ENCODE results near the gene RASGRF1. TPM values are rescaled to one million over a fixed set of nuclear protein-coding genes. Genes with fewer than 3 reads are reported as not detected.

The RASGRF1 gene
- total and polyA plus RNA-seq, 10 donors, result 0.50 to 3.4 (median 1.8) TPM

GRCh38 chr15:78990278-78990677 is 100.3 kb downstream of the RASGRF1 start:
- no peaks in the 10 kb centered on the region for H3K36me3 ChIP-seq
- 48 to 76% (median 58%) methylated on average over 1 of the region's 1 CpG for WGBS, 5 donors

GRCh38 chr15:78989701-78990240 is 100.8 kb downstream of the RASGRF1 start:
- no peak overlapping the region for H3K4me3 ChIP-seq
- TF ChIP-seq POLR2AphosphoS5 (IDR thresholded peaks at IDR 0.05) (no peak), POLR2A (IDR thresholded peaks at IDR 0.05) (no peak), CTCF (IDR thresholded peaks at IDR 0.05 in 8 of 11, conservative IDR thresholded peaks at IDR 0.05 in 3 of 11) (no peak)
- peaks cover 7 to 38% (median 17%) of the 10 kb centered on the region in 6 donors for H3K4me1 ChIP-seq
- no peak overlapping the region for H3K27ac ChIP-seq
- WGBS, 5 donors, result 89 to 94% (median 90%) methylated on average over 9 of the region's 9 CpGs
- peak; percentile 51 for DNase-seq
- no peaks in the 10 kb centered on the region for H3K9me3 ChIP-seq
- H3K27me3 ChIP-seq (replicated peaks in 1 of 7), result peaks cover 0 to 1% (median 0%) of the 10 kb centered on the region in 7 donors
- intact Hi-C loops (cut with DNase I; ENCODE audit: low total_unique reads), result no loop called here
- H3K36me3 ChIP-seq, result no peaks in the 10 kb centered on the region

More at GRCh38 chr15:78990278-78990677, 100.3 kb downstream of the RASGRF1 start:
- TF ChIP-seq CTCF (IDR thresholded peaks at IDR 0.05 in 8 of 11, conservative IDR thresholded peaks at IDR 0.05 in 3 of 11) (no peak), POLR2AphosphoS5 (IDR thresholded peaks at IDR 0.05) (no peak), POLR2A (IDR thresholded peaks at IDR 0.05) (no peak)
- intact Hi-C loops (cut with DNase I; ENCODE audit: low total_unique reads), result no loop called here
- no peak overlapping the region for H3K4me3 ChIP-seq
- no peaks in the 10 kb centered on the region for H3K27me3 ChIP-seq (replicated peaks in 1 of 7)
- peaks cover 7 to 38% (median 17%) of the 10 kb centered on the region in 6 donors for H3K4me1 ChIP-seq
- H3K9me3 ChIP-seq, result no peaks in the 10 kb centered on the region
- no peak overlapping the region for H3K27ac ChIP-seq
- peak; percentile 17 for DNase-seq

GRCh38 chr15:78988361-78988911 is 102.1 kb downstream of the RASGRF1 start:
- no peak overlapping the region for H3K4me3 ChIP-seq
- no peaks in the 10 kb centered on the region for H3K9me3 ChIP-seq
- H3K4me1 ChIP-seq, result peaks cover 7 to 38% (median 17%) of the 10 kb centered on the region in 6 donors
- peak; percentile 79 for DNase-seq
- H3K27ac ChIP-seq, result peak overlapping the region in 7 of 8 donors; percentile 31 to 72 (median 58)
- TF ChIP-seq POLR2AphosphoS5 (IDR thresholded peaks at IDR 0.05) (peak in 2 of 3 donors; percentile 48 to 67), CTCF (IDR thresholded peaks at IDR 0.05 in 8 of 11, conservative IDR thresholded peaks at IDR 0.05 in 3 of 11) (no peak), POLR2A (IDR thresholded peaks at IDR 0.05) (no peak)
- peaks cover 0 to 4% (median 0%) of the 10 kb centered on the region in 7 donors for H3K27me3 ChIP-seq (replicated peaks in 1 of 7)
- intact Hi-C loops (cut with DNase I; ENCODE audit: low total_unique reads), result no loop called here
- H3K36me3 ChIP-seq, result no peaks in the 10 kb centered on the region
- WGBS, 5 donors, result 17 to 25% (median 19%) methylated on average over 7 of the region's 7 CpGs

GRCh38 chr15:78987556-78988360 is 102.8 kb downstream of the RASGRF1 start:
- 75 to 82% (median 79%) methylated on average over 10 of the region's 10 CpGs for WGBS, 5 donors
- Histone ChIP-seq H3K27me3 (replicated peaks in 1 of 7) (peaks cover 0 to 4% (median 0%) of the 10 kb centered on the region in 7 donors), H3K27ac (peak overlapping the region in 7 of 8 donors; percentile 31 to 72 (median 58)), H3K4me3 (no peak overlapping the region), H3K36me3 (no peaks in the 10 kb centered on the region), H3K9me3 (no peaks in the 10 kb centered on the region), H3K4me1 (peaks cover 7 to 35% (median 16%) of the 10 kb centered on the region in 6 donors)
- intact Hi-C loops (cut with DNase I; ENCODE audit: low total_unique reads), result no loop called here
- peak; percentile 17 for DNase-seq
- TF ChIP-seq CTCF (IDR thresholded peaks at IDR 0.05 in 8 of 11, conservative IDR thresholded peaks at IDR 0.05 in 3 of 11) (no peak), POLR2AphosphoS5 (IDR thresholded peaks at IDR 0.05) (no peak), POLR2A (IDR thresholded peaks at IDR 0.05) (no peak)

Data from spleen (tissue), 11 donors.